K562 (cell line): ENCODE measurements around the gene ABHD14A. TPM values are rescaled to one million over a fixed set of nuclear protein-coding genes. Genes with fewer than 3 reads are reported as not detected.

Experiments
- ATAC-seq: fragments of 200-7000 bp; cut with Tn5 transposase; 3 replicates; pipeline ENCODE4 v1.9.1; 2020; ENCODE audit warnings: moderate library complexity
- BruUV-seq: library from RNA; stranded (reverse); fragments of 400-500 nt; replicated peaks from 2 replicates; lab custom pipeline; 2021; lab: Mats Ljungman, UMichigan
- CTCF ChIA-PET: fragments of 300-600 bp; formaldehyde crosslinking; extraction: SDS; loops from one replicate; lab custom pipeline; 2021; ENCODE audit warnings: low intra/inter-chr PET ratio; lab: Yijun Ruan, JAX
- POLR2A ChIA-PET: fragments of 300-600, 350-650 bp; sonication (Branson Sonifier 250); formaldehyde crosslinking; extraction: SDS; loops from one replicate; lab custom pipeline; 2021; ENCODE audit warnings: antibody characterized with exemption, inconsistent platforms; lab: Yijun Ruan, JAX
- DNase-seq, 4 experiments: peaks; one replicate each; pipeline versions ENCODE4 v3.0.0 to v3.0.0-alpha.2; 2011 to 2018; ENCODE audit warnings: low spot score in 3 of 4, mixed read lengths in 3 of 4; ENCODE audit errors: extremely low read depth in 1 of 4
- FAIRE-seq: peaks from 2 replicates; lab custom pipeline; 2011; peaks lifted over from hg19 to GRCh38; lab: Jason Lieb, UNC
- H2AFZ ChIP-seq: 2 replicates; pipeline ENCODE4 v1.6.0; 2011; ENCODE audit warnings: low read depth, low read length, control low read depth, inconsistent platforms
- H3K27ac ChIP-seq: fragments of 200-600 bp; 3 replicates; pipeline ENCODE4 v1.8.0; 2011; ENCODE audit warnings: low read depth, mild to moderate bottlenecking, control low read depth, inconsistent platforms, low read length, moderate library complexity, mixed read lengths; ENCODE audit errors: extremely low read depth
- H3K27me3 ChIP-seq, 2 experiments: fragments of 300-600 bp in 1 of 2; 2 replicates in 1 of 2; 3 replicates in 1 of 2; pipeline versions ENCODE4 v1.6.0 to v1.8.0; 2011; ENCODE audit warnings: inconsistent platforms in 2 of 2, low read length in 2 of 2, mild to moderate bottlenecking in 1 of 2, mixed read lengths in 1 of 2, moderate library complexity in 1 of 2; ENCODE audit not compliant: control insufficient read depth in 2 of 2, insufficient read depth in 2 of 2
- H3K36me3 ChIP-seq: fragments of 300-600 bp; 3 replicates; pipeline ENCODE4 v1.8.0; 2011; ENCODE audit warnings: mild to moderate bottlenecking, low read length, inconsistent platforms; ENCODE audit not compliant: control insufficient read depth, insufficient read depth
- H3K4me1 ChIP-seq, 2 experiments: fragments of 200-600 bp in 1 of 2; replicated peaks in 1 of 2; 2 replicates in 1 of 2; 3 replicates in 1 of 2; pipeline versions ENCODE4 v1.5.1 to v1.8.0; 2011; ENCODE audit warnings: inconsistent platforms in 2 of 2, low read length in 2 of 2, mild to moderate bottlenecking in 1 of 2, mixed read lengths in 1 of 2, moderate library complexity in 1 of 2; ENCODE audit not compliant: control insufficient read depth in 2 of 2, insufficient read depth in 2 of 2
- H3K4me2 ChIP-seq: 2 replicates; pipeline ENCODE4 v1.6.1; 2011; ENCODE audit warnings: low read length, control low read depth, inconsistent platforms, mixed read lengths; ENCODE audit not compliant: insufficient read depth
- H3K4me3 ChIP-seq: fragments of 200-600 bp; sonication (generic), shearing (Covaris generic); 2 replicates; pipeline ENCODE4 v1.5.1; 2016; ENCODE audit warnings: control low read depth, inconsistent platforms
- H3K79me2 ChIP-seq: fragments of 200-600 bp; 3 replicates; pipeline ENCODE4 v1.8.0; 2011; ENCODE audit warnings: low read length, inconsistent platforms; ENCODE audit not compliant: control insufficient read depth, insufficient read depth
- H3K9ac ChIP-seq, 2 experiments: 2 replicates each; pipeline versions ENCODE4 v1.6.0 to v1.6.1; 2011; ENCODE audit warnings: low read depth in 2 of 2, low read length in 2 of 2, control low read depth in 1 of 2, inconsistent platforms in 1 of 2, mild to moderate bottlenecking in 1 of 2, mixed read lengths in 1 of 2; ENCODE audit not compliant: insufficient read depth in 1 of 2
- H3K9me1 ChIP-seq: one replicate; pipeline ENCODE4 v1.6.0; 2011; ENCODE audit warnings: inconsistent platforms, mild to moderate bottlenecking, low read length, moderate library complexity; ENCODE audit not compliant: control insufficient read depth, insufficient read depth
- H3K9me3 ChIP-seq: replicated peaks from 2 replicates; pipeline ENCODE4 v1.5.1; 2011; ENCODE audit warnings: low read depth, low read length, inconsistent platforms; ENCODE audit not compliant: control insufficient read depth, insufficient read depth
- H4K20me1 ChIP-seq: replicated peaks from 2 replicates; pipeline ENCODE4 v1.6.1; 2011; ENCODE audit warnings: low read length, inconsistent platforms, mixed read lengths; ENCODE audit not compliant: control insufficient read depth, insufficient read depth
- ARID2 ChIP-seq: fragments of 450-650 bp; IDR thresholded peaks from 2 replicates; pipeline ENCODE4 v1.6.1; 2017; ENCODE audit warnings: antibody characterized with exemption, mild to moderate bottlenecking
- KLF6 ChIP-seq: fragments of 250-450 bp; sonication (Bioruptor Pico); IDR thresholded peaks from 2 replicates; pipeline ENCODE4 v1.4.0; 2020; ENCODE audit warnings: mild to moderate bottlenecking, moderate library complexity, borderline replicate concordance
- LARP7 ChIP-seq: fragments of 450-650 bp; IDR thresholded peaks from 2 replicates; pipeline ENCODE4 v1.6.1; 2016
- ZKSCAN3 ChIP-seq: fragments of 250-450 bp; sonication (Bioruptor Pico); IDR thresholded peaks from 2 replicates; pipeline ENCODE4 v1.4.0; 2020
- ZNF124 ChIP-seq: sonication (generic); formaldehyde crosslinking; IDR thresholded peaks from 2 replicates; pipeline ENCODE4 v1.8.1; 2022; ENCODE audit warnings: missing genetic modification reagents
- WGBS: fragments of 100-300 bp; shearing (Covaris generic); methylation state at CpG from one replicate; pipeline ENCODE4 v1.1.6; 2016; ENCODE audit warnings: low coverage, mixed read lengths; ENCODE audit not compliant: insufficient coverage; ENCODE audit errors: missing lambda C conversion rate; 5-methylcytosine and 5-hydroxymethylcytosine counted together
- in situ Hi-C: fragments of 300-500 bp; cut with MboI; formaldehyde crosslinking; loops from 4 replicates; pipeline ENCODE4 v1.15.0; 2018; ENCODE audit warnings: inconsistent platforms, mixed read lengths
- intact Hi-C: fragments of 100-400 bp; cut with micrococcal nuclease; formaldehyde crosslinking; loops from 2 replicates; pipeline ENCODE4 v1.14.2; 2022
- polyA plus RNA-seq, 8 experiments: library from polyadenylated mRNA; depleted of rRNA in 4 of 8; stranded (reverse) in 5 of 8; unstranded in 3 of 8; fragments of >200 nt; fragmentation: Nextera tagmentation in 2 of 8; fragmentation: Illumina TruSeq in 1 of 8; extraction: Ambion mirVana in 2 of 8; extraction: Trizol in 1 of 8; gene quantifications; 2 replicates each; pipeline versions ENCODE4 v1.2.1 to v1.2.3, GENCODE V29; 2011 to 2014; ENCODE audit warnings: inconsistent platforms in 1 of 8, missing spikeins in 1 of 8
- total RNA-seq, 7 experiments: library from RNA; depleted of rRNA in 6 of 7; stranded (reverse); fragments of >200 nt in 6 of 7; fragmentation: Illumina TruSeq in 2 of 7; extraction: Trizol in 2 of 7; gene quantifications; 2 replicates each; pipeline versions ENCODE4 v1.2.1 to v1.2.3, GENCODE V29; 2011 to 2021; ENCODE audit warnings: low replicate concordance in 1 of 7
- TF ChIP-seq, protein P1 (sequence below): fragments of 450-650 bp; IDR thresholded peaks from 2 replicates; pipeline ENCODE4 v1.6.1; 2016; ENCODE audit warnings: borderline replicate concordance
- TF ChIP-seq, protein P2 (sequence below): sonication (generic); formaldehyde crosslinking; IDR thresholded peaks from 2 replicates; pipeline ENCODE4 v1.8.0; 2022; ENCODE audit warnings: mild to moderate bottlenecking, low read depth, missing genetic modification reagents
- TF ChIP-seq, protein P3 (sequence below): fragments of 250-450 bp; sonication (Bioruptor Pico); IDR thresholded peaks from 2 replicates; pipeline ENCODE4 v1.8.0; 2021; ENCODE audit warnings: moderate library complexity, mild to moderate bottlenecking, inconsistent platforms

ABHD14A gene
- total and polyA plus RNA-seq, 9 of the 15 experiments (the other 6 are each of a cell fraction or from before 2014, with no cell fraction given): 0.90 to 10.5 (median 8.3) TPM

GRCh38 chr3:52028572-52028971 lies 53.7 kb downstream of the ABHD14A start:
- ATAC-seq: peak; percentile 18; the same call in 1 of the 3 replicates
- no peaks in the 10 kb centered on the region; a peak in 1 of 5 replicates for H3K27me3 ChIP-seq
- no peak for FAIRE-seq
- no TSS peak for BruUV-seq
- TF ChIP-seq ZNF124 (no peak), ARID2 (no peak), KLF6 (CRISPR knock-in tag) (no peak), ZKSCAN3 (CRISPR knock-in tag) (no peak), LARP7 (no peak)
- TF ChIP-seq, protein P1, sequence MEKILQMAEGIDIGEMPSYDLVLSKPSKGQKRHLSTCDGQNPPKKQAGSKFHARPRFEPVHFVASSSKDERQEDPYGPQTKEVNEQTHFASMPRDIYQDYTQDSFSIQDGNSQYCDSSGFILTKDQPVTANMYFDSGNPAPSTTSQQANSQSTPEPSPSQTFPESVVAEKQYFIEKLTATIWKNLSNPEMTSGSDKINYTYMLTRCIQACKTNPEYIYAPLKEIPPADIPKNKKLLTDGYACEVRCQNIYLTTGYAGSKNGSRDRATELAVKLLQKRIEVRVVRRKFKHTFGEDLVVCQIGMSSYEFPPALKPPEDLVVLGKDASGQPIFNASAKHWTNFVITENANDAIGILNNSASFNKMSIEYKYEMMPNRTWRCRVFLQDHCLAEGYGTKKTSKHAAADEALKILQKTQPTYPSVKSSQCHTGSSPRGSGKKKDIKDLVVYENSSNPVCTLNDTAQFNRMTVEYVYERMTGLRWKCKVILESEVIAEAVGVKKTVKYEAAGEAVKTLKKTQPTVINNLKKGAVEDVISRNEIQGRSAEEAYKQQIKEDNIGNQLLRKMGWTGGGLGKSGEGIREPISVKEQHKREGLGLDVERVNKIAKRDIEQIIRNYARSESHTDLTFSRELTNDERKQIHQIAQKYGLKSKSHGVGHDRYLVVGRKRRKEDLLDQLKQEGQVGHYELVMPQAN: no peak
- TF ChIP-seq, protein P2, sequence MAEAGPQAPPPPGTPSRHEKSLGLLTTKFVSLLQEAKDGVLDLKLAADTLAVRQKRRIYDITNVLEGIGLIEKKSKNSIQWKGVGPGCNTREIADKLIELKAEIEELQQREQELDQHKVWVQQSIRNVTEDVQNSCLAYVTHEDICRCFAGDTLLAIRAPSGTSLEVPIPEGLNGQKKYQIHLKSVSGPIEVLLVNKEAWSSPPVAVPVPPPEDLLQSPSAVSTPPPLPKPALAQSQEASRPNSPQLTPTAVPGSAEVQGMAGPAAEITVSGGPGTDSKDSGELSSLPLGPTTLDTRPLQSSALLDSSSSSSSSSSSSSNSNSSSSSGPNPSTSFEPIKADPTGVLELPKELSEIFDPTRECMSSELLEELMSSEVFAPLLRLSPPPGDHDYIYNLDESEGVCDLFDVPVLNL (CRISPR knock-in tag): no peak
- TF ChIP-seq, protein P3, sequence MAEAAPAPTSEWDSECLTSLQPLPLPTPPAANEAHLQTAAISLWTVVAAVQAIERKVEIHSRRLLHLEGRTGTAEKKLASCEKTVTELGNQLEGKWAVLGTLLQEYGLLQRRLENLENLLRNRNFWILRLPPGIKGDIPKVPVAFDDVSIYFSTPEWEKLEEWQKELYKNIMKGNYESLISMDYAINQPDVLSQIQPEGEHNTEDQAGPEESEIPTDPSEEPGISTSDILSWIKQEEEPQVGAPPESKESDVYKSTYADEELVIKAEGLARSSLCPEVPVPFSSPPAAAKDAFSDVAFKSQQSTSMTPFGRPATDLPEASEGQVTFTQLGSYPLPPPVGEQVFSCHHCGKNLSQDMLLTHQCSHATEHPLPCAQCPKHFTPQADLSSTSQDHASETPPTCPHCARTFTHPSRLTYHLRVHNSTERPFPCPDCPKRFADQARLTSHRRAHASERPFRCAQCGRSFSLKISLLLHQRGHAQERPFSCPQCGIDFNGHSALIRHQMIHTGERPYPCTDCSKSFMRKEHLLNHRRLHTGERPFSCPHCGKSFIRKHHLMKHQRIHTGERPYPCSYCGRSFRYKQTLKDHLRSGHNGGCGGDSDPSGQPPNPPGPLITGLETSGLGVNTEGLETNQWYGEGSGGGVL (CRISPR knock-in tag): no peak
- TF ChIP-seq, all 486 proteins: peak for 0
- Histone ChIP-seq H3K79me2 (no peaks in the 10 kb centered on the region), H4K20me1 (no peaks in the 10 kb centered on the region; the same call in 1 of the 2 replicates), H3K36me3 (no peaks in the 10 kb centered on the region), H3K9me3 (no peaks in the 10 kb centered on the region), H3K4me2 (peak overlapping the region; percentile 52; the same call in 1 of the 2 replicates), H3K9ac (peak overlapping the region in 1 of 2 experiments; percentile 81; a peak in 1 of 4 replicates), H3K4me1 (peaks cover 14 to 30% of the 10 kb centered on the region in 2 experiments), H3K27ac (no peak overlapping the region), H2AFZ (no peak overlapping the region), H3K4me3 (no peak overlapping the region), H3K9me1 (no peaks in the 10 kb centered on the region)
- ChIA-PET POLR2A (interaction anchor here (0.6 to 0.7 kb wide), 3 partner anchors 187 to 564 kb away, joined by 3 read pairs; no protein-coding TSS in a partner anchor), CTCF (no interaction called here)
- DNase-seq: no peak
- in situ Hi-C loops: no loop called here
- 52% methylated on average over 4 of the region's 12 CpGs for WGBS
- intact Hi-C loops: no loop called here
